Progenitor cell of endocrine pancreas (in vitro differentiated cells): Measurements from ENCODE around the gene SCAPER. TPM values are rescaled to one million over a fixed set of nuclear protein-coding genes. Genes with fewer than 3 reads are reported as not detected.
"Not testable (repeated sequence)": the region's sequence is repeated elsewhere in the genome, so short reads cannot be mapped to it uniquely, and the experiment has no call there.

ENCODE experiments used
- DNase-seq: peaks from one replicate; pipeline ENCODE4 v3.0.0; 2021; ENCODE audit warnings: low spot score; ENCODE audit not compliant: unreplicated experiment
- H3K27ac Mint-ChIP-seq: 2 replicates; pipeline ENCODE4 v1.8.0; 2021; ENCODE audit warnings: mild to moderate bottlenecking, moderate library complexity, mixed read lengths
- H3K27me3 Mint-ChIP-seq: 2 replicates; pipeline ENCODE4 v1.8.0; 2021; ENCODE audit warnings: mixed read lengths
- H3K36me3 Mint-ChIP-seq: 2 replicates; pipeline ENCODE4 v1.8.0; 2022; ENCODE audit warnings: mixed read lengths; ENCODE audit not compliant: insufficient read depth
- H3K4me1 Mint-ChIP-seq: 2 replicates; pipeline ENCODE4 v1.8.0; 2021; ENCODE audit warnings: low read depth, mixed read lengths
- H3K4me3 Mint-ChIP-seq: 2 replicates; pipeline ENCODE4 v1.8.0; 2021; ENCODE audit warnings: low read depth, mild to moderate bottlenecking, moderate library complexity, mixed read lengths
- H3K9me3 Mint-ChIP-seq: 2 replicates; pipeline ENCODE4 v1.8.0; 2021; ENCODE audit warnings: low read depth, mixed read lengths
- CTCF ChIP-seq: fragments of 200-600 bp; sonication (generic); IDR thresholded peaks from one replicate; pipeline ENCODE4 v1.5.0; 2021; ENCODE audit warnings: antibody characterized with exemption, mild to moderate bottlenecking; ENCODE audit not compliant: unreplicated experiment
- microRNA-seq: library from miRNA; unstranded; fragments of <30 nt; microRNA quantifications from one replicate; pipeline ENCODE4 v1.1.0, GENCODE V29; 2020; ENCODE audit warnings: borderline number of aligned reads; ENCODE audit not compliant: unreplicated experiment
- total RNA-seq: library from RNA; stranded (reverse); gene quantifications from 2 replicates; pipeline ENCODE4 v1.2.1, GENCODE V29; 2021

The SCAPER gene
- total RNA-seq, 1 donor from 2014 or later: 43.1 TPM

GRCh38 chr15:76298986-76299385, 606.2 kb downstream of the SCAPER start:
- H3K27me3 Mint-ChIP-seq: no peaks in the 10 kb centered on the region
- no peak overlapping the region for H3K27ac Mint-ChIP-seq
- H3K36me3 Mint-ChIP-seq: peaks cover 3% of the 10 kb centered on the region
- H3K9me3 Mint-ChIP-seq: no peaks in the 10 kb centered on the region
- no peak for TF ChIP-seq CTCF
- peaks cover 1% of the 10 kb centered on the region for H3K4me1 Mint-ChIP-seq
- no peak overlapping the region for H3K4me3 Mint-ChIP-seq
- no peak for DNase-seq

GRCh38 chr15:76297951-76298350, 607.2 kb downstream of the SCAPER start:
- not testable (repeated sequence) for H3K36me3 Mint-ChIP-seq, H3K27ac Mint-ChIP-seq, H3K4me3 Mint-ChIP-seq, H3K9me3 Mint-ChIP-seq, H3K4me1 Mint-ChIP-seq, H3K27me3 Mint-ChIP-seq, DNase-seq

Small RNAs within 50 kb of the gene (microRNA-seq; reads per million reads assigned to microRNA genes)
- gene MIR3713: not detected

Other genes starting within 250 kb of the SCAPER start
- gene RCN2, start 26.4 kb upstream of the SCAPER start, total RNA-seq: 232 and 236 TPM in 2 replicates
- not detected in 2 replicates for gene PSTPIP1, start 89.8 kb upstream of the SCAPER start, total RNA-seq
- 337 and 352 TPM in 2 replicates for gene TSPAN3, start 165.8 kb upstream of the SCAPER start, total RNA-seq